MM.1S (cell line): ENCODE data around the gene CHAF1A.

Experiments
- DNase-seq: peaks from one replicate; pipeline ENCODE4 v3.0.0-alpha.2; 2015
- H2AFZ ChIP-seq: fragments of 300-600 bp; sonication (generic); 2 replicates; pipeline ENCODE4 v1.6.0; 2016; ENCODE audit warnings: antibody characterized with exemption, low read length
- H3F3A ChIP-seq: fragments of 300-600 bp; sonication (generic); 2 replicates; pipeline ENCODE4 v1.6.1; 2016; ENCODE audit warnings: mild to moderate bottlenecking, antibody characterized with exemption, low read length, moderate library complexity, mixed read lengths; ENCODE audit not compliant: insufficient read depth
- H3K27ac ChIP-seq: fragments of 300-600 bp; sonication (generic); 2 replicates; pipeline ENCODE4 v1.5.1; 2016; ENCODE audit warnings: mild to moderate bottlenecking, low read length
- H3K27me3 ChIP-seq: fragments of 300-600 bp; sonication (generic); replicated peaks from 2 replicates; pipeline ENCODE4 v1.6.0; 2016; ENCODE audit warnings: low read length; ENCODE audit not compliant: insufficient read depth
- H3K36me3 ChIP-seq: fragments of 300-600 bp; sonication (generic); replicated peaks from 2 replicates; pipeline ENCODE4 v1.6.1; 2016; ENCODE audit warnings: mild to moderate bottlenecking, low read length, mixed read lengths; ENCODE audit not compliant: insufficient read depth
- H3K4me1 ChIP-seq: fragments of 300-600 bp; sonication (generic); 2 replicates; pipeline ENCODE4 v1.6.1; 2016; ENCODE audit warnings: low read length, mixed read lengths
- H3K4me2 ChIP-seq: fragments of 300-600 bp; sonication (generic); 2 replicates; pipeline ENCODE4 v1.6.0; 2016; ENCODE audit warnings: low read depth, low read length
- H3K4me3 ChIP-seq: fragments of 300-600 bp; sonication (generic); 2 replicates; pipeline ENCODE4 v1.5.1; 2016; ENCODE audit warnings: low read length, mixed read lengths
- H3K79me2 ChIP-seq: fragments of 300-600 bp; sonication (generic); 2 replicates; pipeline ENCODE4 v1.6.1; 2016; ENCODE audit warnings: mixed run types, low read length, mixed read lengths
- H3K9ac ChIP-seq: fragments of 300-600 bp; sonication (generic); 2 replicates; pipeline ENCODE4 v1.6.1; 2016; ENCODE audit warnings: low read length, mixed read lengths
- H3K9me2 ChIP-seq: fragments of 300-600 bp; sonication (generic); replicated peaks from 2 replicates; pipeline ENCODE4 v1.6.1; 2016; ENCODE audit warnings: mild to moderate bottlenecking, low read length, mixed read lengths; ENCODE audit not compliant: insufficient read depth
- H3K9me3 ChIP-seq: fragments of 300-600 bp; sonication (generic); replicated peaks from 2 replicates; pipeline ENCODE4 v1.6.1; 2016; ENCODE audit warnings: mild to moderate bottlenecking, low read length, mixed read lengths; ENCODE audit not compliant: insufficient read depth
- H4K20me1 ChIP-seq: fragments of 300-600 bp; sonication (generic); 2 replicates; pipeline ENCODE4 v1.6.1; 2016; ENCODE audit warnings: mild to moderate bottlenecking, low read length, moderate library complexity, mixed read lengths; ENCODE audit not compliant: insufficient read depth
- EZH2 ChIP-seq: fragments of 300-600 bp; sonication (generic); optimal IDR thresholded peaks from 2 replicates; pipeline ENCODE3; 2017; ENCODE audit warnings: low read depth, mild to moderate bottlenecking, antibody characterized with exemption, low read length, mixed read lengths
- EZH2phosphoT487 ChIP-seq: fragments of 300-600 bp; sonication (generic); IDR thresholded peaks from 2 replicates; pipeline ENCODE4 v1.6.1; 2018; ENCODE audit warnings: antibody characterized with exemption, low read length
- TF ChIP-seq, protein P1 (sequence below): fragments of 300-600 bp; sonication (generic); IDR thresholded peaks from 2 replicates; pipeline ENCODE4 v1.5.1; 2016; ENCODE audit warnings: antibody characterized with exemption, low read length, mixed read lengths

CHAF1A gene

DNA sequence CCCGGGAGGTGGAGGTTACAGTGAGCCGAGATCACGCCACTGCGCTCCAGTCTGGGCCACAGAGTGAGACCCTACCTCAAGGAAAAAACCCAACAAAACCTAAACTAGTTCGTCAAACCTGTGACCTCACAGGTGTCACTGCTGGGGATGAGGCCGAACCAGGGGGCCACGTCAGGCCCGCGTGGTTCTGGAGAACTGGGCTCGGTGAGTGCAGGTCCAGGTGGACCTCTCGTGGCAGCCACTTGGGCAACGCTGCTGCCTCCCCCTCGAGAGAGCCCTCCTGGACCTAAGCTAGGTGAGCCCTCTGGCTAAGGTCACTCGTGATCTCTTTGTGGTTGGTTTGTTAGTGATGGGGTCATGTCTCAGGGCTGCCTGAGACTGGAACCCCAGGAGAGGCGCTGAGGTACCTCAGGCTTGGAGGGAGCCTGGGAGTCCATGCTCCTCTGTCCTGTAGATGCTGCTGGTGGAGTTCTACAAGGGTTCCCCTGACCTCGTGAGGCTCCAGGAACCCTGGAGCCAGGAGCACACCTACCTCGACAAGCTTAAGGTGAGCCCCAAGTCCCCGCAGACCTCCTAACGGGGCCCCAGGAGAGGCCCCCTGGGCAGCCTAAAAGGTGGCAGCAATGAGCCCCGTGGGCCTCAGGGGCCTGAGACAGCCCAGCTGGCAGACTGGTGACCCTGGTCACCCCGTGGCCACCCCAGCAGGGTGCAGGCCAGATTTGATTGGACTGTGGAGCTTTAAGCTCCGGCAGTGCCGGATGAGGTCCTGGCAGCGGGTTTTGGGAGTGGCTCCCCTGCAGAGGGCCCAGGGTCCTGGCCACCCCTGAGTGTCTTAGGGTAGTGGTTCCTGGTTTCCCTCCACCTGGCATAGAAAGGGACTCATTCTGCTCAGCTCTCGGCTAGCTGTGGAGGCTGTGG, 43.5 kb upstream of the CHAF1A start:
- Histone ChIP-seq H3K9me2 (no peaks in the 10 kb centered on the region), H3K4me3 (no peak overlapping the region), H3K9ac (no peak overlapping the region), H3K9me3 (no peaks in the 10 kb centered on the region), H4K20me1 (no peaks in the 10 kb centered on the region), H3K4me1 (no peaks in the 10 kb centered on the region), H2AFZ (no peak overlapping the region), H3K36me3 (0 out of 2 replicates have a peak, but pooled peaks cover 4% of the 10 kb centered on the region), H3F3A (no peaks in the 10 kb centered on the region; the same call in 1 of the 2 replicates), H3K79me2 (no peaks in the 10 kb centered on the region), H3K27me3 (no peaks in the 10 kb centered on the region), H3K27ac (no peak overlapping the region), H3K4me2 (no peak overlapping the region)
- DNase-seq, result no peak
- TF ChIP-seq EZH2phosphoT487 (no peak), EZH2 (no peak)
- TF ChIP-seq, protein P1, sequence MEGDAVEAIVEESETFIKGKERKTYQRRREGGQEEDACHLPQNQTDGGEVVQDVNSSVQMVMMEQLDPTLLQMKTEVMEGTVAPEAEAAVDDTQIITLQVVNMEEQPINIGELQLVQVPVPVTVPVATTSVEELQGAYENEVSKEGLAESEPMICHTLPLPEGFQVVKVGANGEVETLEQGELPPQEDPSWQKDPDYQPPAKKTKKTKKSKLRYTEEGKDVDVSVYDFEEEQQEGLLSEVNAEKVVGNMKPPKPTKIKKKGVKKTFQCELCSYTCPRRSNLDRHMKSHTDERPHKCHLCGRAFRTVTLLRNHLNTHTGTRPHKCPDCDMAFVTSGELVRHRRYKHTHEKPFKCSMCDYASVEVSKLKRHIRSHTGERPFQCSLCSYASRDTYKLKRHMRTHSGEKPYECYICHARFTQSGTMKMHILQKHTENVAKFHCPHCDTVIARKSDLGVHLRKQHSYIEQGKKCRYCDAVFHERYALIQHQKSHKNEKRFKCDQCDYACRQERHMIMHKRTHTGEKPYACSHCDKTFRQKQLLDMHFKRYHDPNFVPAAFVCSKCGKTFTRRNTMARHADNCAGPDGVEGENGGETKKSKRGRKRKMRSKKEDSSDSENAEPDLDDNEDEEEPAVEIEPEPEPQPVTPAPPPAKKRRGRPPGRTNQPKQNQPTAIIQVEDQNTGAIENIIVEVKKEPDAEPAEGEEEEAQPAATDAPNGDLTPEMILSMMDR, result no peak

DNA sequence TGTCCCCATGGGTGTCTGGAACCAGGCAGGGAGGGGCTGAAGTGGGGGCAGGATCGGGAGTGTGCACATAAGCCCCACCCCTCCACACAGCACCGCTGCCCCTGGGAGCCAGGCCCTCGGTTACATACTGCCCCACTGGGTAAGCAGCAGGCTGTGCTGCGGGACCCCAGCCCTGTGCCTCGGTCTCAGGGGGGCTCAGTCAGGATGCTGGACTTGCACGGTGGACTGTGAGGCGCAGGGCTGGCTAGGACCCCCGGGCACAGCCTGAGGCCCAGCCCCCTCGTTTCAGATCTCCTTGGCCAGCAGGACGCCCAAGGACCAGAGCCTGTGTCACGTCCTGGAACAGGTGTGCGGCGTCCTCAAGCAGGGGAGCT, 42.8 kb upstream of the CHAF1A start:
- Histone ChIP-seq H3K27me3 (no peaks in the 10 kb centered on the region), H3K9me3 (no peaks in the 10 kb centered on the region), H3K4me3 (no peak overlapping the region), H3K36me3 (0 out of 2 replicates have a peak, but pooled peaks cover 4% of the 10 kb centered on the region), H3F3A (no peaks in the 10 kb centered on the region; the same call in 1 of the 2 replicates), H3K4me1 (no peaks in the 10 kb centered on the region), H4K20me1 (no peaks in the 10 kb centered on the region), H2AFZ (no peak overlapping the region), H3K27ac (no peak overlapping the region), H3K4me2 (no peak overlapping the region), H3K9me2 (no peaks in the 10 kb centered on the region), H3K79me2 (no peaks in the 10 kb centered on the region), H3K9ac (no peak overlapping the region)
- no peak for DNase-seq
- TF ChIP-seq, protein P1, result no peak
- no peak for TF ChIP-seq EZH2phosphoT487
- no peak for TF ChIP-seq EZH2

DNA sequence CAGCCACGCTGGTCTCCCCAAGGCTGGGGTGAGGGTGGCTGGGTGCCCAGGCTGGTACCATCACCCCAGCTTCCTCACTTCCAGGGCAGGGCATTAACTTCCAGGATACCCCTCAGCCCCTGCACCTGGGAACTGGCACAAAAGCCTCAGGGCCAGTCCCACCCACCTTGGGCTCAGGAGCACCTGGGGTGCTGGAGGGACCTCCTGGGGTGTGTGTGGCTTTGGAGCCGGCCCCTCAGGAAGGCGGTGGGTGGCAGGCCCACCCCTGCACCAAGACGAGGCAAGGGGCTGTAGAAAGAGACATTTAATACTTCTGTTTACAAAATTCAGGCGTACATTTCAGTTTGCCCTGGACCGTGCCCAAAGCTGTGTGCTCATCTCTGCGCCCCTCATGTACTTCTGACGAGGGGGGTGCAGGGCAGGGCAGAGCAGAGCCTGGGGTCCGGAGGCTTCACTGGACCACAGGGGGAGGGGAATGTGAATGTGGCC, 42.3 kb upstream of the CHAF1A start:
- Histone ChIP-seq H3K36me3 (0 out of 2 replicates have a peak, but pooled peaks cover 4% of the 10 kb centered on the region), H3K9me2 (no peaks in the 10 kb centered on the region), H3K27ac (no peak overlapping the region), H4K20me1 (no peaks in the 10 kb centered on the region), H3K4me2 (no peak overlapping the region), H3K9ac (no peak overlapping the region), H3F3A (no peaks in the 10 kb centered on the region; the same call in 1 of the 2 replicates), H3K79me2 (no peaks in the 10 kb centered on the region), H3K27me3 (no peaks in the 10 kb centered on the region), H2AFZ (no peak overlapping the region), H3K4me1 (no peaks in the 10 kb centered on the region), H3K4me3 (no peak overlapping the region), H3K9me3 (no peaks in the 10 kb centered on the region)
- TF ChIP-seq, protein P1, result no peak
- TF ChIP-seq EZH2phosphoT487, result no peak
- no peak for TF ChIP-seq EZH2
- no peak for DNase-seq
